GM19099 (cell line): ENCODE results near the gene DPYSL4.

ENCODE experiments used
- POLR2A ChIP-seq: IDR thresholded peaks from 3 replicates; pipeline ENCODE4 v1.6.1; 2011; ENCODE audit warnings: low read depth; ENCODE audit not compliant: insufficient read length; ENCODE audit errors: extremely low read depth

Gene DPYSL4

GRCh38 chr10:132240581-132240980 lies 53.8 kb downstream of the DPYSL4 start:
- no peak for TF ChIP-seq POLR2A

GRCh38 chr10:132241086-132241485 lies 54.3 kb downstream of the DPYSL4 start:
- TF ChIP-seq POLR2A = no peak

- no peak for TF ChIP-seq POLR2A
These were observed 54.7 kb downstream of the DPYSL4 start for GRCh38 chr10:132241496-132241895.

- no peak for TF ChIP-seq POLR2A
These were observed 55.5 kb downstream of the DPYSL4 start for GRCh38 chr10:132242103-132242840.

- TF ChIP-seq POLR2A = no peak
These were observed 56.4 kb downstream of the DPYSL4 start for GRCh38 chr10:132243141-132243540.

- no peak for TF ChIP-seq POLR2A
These were observed 56.9 kb downstream of the DPYSL4 start for GRCh38 chr10:132243626-132244025.

- no peak for TF ChIP-seq POLR2A
These were observed 58.3 kb downstream of the DPYSL4 start for GRCh38 chr10:132245056-132245455.

- no peak for TF ChIP-seq POLR2A
These were observed 59.5 kb downstream of the DPYSL4 start for GRCh38 chr10:132246296-132246695.

- no peak for TF ChIP-seq POLR2A
These were observed 61.2 kb downstream of the DPYSL4 start for GRCh38 chr10:132247943-132248342.

- TF ChIP-seq POLR2A = no peak
These were observed 61.9 kb downstream of the DPYSL4 start for GRCh38 chr10:132248455-132249225.

GRCh38 chr10:132249226-132249724 lies 62.5 kb downstream of the DPYSL4 start:
- no peak for TF ChIP-seq POLR2A

GRCh38 chr10:132249824-132250375 lies 63.2 kb downstream of the DPYSL4 start:
- TF ChIP-seq POLR2A = no peak

GRCh38 chr10:132250481-132251475 lies 64.0 kb downstream of the DPYSL4 start:
- TF ChIP-seq POLR2A = no peak

GRCh38 chr10:132251928-132252327 lies 65.2 kb downstream of the DPYSL4 start:
- no peak for TF ChIP-seq POLR2A
